MM.1S (cell line): ENCODE measurements around the gene DHRS3.

ENCODE experiments used
- EZH2 ChIP-seq: fragments of 300-600 bp; sonication (generic); optimal IDR thresholded peaks from 2 replicates; pipeline ENCODE3; 2017; ENCODE audit warnings: low read depth, mild to moderate bottlenecking, antibody characterized with exemption, low read length, mixed read lengths
- EZH2phosphoT487 ChIP-seq: fragments of 300-600 bp; sonication (generic); IDR thresholded peaks from 2 replicates; pipeline ENCODE4 v1.6.1; 2018; ENCODE audit warnings: antibody characterized with exemption, low read length
- TF ChIP-seq, protein P1 (sequence below): fragments of 300-600 bp; sonication (generic); IDR thresholded peaks from 2 replicates; pipeline ENCODE4 v1.5.1; 2016; ENCODE audit warnings: antibody characterized with exemption, low read length, mixed read lengths

DNA sequence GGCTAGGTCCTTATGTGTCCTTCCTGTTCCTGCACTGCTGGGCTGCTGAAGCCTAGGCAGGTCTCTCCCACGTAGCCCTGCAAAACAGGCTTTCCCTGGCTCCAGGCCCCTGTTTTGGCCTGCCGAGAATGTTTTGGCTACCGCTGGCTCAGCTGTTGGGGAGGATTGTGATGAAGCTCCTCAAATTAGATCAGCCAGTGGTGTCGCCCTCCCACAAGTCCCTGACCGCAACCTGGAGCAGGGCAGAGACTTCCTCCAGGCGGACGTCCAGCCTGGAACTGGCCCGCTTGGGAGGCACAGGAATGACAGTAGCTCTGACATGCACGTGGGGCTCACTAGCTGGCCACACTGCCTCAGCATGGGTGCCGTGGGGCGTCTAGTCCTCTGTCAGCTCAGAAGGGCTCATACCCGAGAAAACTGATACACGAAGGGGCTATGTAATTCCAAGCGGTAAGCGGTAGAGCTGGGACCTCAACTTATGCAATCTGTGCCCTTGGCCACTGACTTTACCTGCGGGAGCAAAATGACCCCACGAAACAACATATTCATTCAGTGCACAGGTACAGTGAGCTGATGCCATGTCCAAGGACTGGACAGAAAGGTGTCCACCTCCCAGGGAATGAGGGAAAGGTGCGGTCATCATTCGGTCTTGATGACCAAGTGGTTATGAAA, 26.6 kb downstream of the DHRS3 start:
- TF ChIP-seq, protein P1, sequence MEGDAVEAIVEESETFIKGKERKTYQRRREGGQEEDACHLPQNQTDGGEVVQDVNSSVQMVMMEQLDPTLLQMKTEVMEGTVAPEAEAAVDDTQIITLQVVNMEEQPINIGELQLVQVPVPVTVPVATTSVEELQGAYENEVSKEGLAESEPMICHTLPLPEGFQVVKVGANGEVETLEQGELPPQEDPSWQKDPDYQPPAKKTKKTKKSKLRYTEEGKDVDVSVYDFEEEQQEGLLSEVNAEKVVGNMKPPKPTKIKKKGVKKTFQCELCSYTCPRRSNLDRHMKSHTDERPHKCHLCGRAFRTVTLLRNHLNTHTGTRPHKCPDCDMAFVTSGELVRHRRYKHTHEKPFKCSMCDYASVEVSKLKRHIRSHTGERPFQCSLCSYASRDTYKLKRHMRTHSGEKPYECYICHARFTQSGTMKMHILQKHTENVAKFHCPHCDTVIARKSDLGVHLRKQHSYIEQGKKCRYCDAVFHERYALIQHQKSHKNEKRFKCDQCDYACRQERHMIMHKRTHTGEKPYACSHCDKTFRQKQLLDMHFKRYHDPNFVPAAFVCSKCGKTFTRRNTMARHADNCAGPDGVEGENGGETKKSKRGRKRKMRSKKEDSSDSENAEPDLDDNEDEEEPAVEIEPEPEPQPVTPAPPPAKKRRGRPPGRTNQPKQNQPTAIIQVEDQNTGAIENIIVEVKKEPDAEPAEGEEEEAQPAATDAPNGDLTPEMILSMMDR = no peak
- TF ChIP-seq EZH2phosphoT487 (no peak), EZH2 (no peak)
